HG02970 (cell line): Measurements from ENCODE around the gene PFDN2.

Experiments
- ATAC-seq: cut with Tn5 transposase; IDR thresholded peaks from one replicate; pipeline ENCODE4 v1.9.1; 2021; ENCODE audit warnings: mild to moderate bottlenecking, moderate library complexity, moderate number of reproducible peaks; ENCODE audit not compliant: unreplicated experiment, low FRiP score

Gene PFDN2

DNA sequence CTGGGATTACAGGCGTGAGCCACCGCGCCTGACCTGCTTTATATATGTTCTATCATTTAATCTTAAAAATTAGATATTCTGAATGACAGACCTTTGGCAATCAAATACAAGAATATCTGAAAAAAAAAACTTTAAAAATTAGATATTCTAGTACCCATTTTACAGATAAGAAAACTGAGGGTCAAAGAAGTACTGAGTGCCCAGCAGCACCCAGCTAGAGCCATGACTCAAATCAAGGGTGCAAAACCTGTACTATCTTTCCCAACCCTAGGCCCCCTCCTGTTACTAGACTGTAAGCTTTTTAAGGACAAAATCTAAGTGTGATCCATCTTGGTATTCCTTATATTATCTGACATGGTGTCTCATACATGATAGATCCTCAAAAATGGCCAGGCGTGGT lies 56.4 kb downstream of the PFDN2 start:
- no peak for ATAC-seq

DNA sequence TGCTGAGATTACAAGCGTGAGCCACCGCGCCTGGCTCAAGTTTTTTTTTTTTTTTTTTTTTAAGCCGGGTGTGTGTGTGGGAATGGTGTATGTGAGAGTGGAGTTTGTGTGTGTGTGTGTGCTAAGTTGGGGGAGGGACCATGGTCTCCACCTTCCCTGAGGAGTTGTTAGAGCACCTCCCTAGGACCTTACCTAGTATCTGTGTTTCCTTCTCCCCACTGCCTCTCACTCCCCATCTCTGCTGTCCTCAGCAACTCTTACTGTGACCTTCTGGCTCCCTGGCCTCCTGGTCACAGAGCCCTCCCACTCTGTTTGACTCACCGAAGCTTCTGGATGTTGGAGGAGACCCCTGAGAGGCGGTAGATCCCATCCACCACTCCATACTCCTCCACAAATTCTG lies 58.5 kb downstream of the PFDN2 start:
- ATAC-seq: no peak

DNA sequence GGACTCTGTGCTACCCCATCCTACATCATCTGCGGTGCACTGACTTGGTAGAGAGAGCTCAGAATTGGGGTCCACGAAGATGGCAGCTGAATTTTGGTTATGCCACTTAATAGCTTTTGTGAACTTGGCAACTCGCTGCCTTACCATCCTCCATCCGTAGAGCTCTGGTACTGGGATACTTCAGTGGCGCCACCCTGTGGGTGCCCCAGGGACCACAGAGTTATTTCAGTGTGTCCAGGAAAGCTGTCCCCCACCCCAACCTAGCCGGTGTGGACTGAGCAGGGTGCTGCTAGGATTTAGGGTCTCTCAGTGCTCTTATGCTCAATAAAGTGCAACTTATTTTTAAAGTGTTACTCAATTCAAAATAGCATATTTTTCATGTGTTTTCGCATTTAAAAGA lies 63.0 kb downstream of the PFDN2 start:
- ATAC-seq: no peak

DNA sequence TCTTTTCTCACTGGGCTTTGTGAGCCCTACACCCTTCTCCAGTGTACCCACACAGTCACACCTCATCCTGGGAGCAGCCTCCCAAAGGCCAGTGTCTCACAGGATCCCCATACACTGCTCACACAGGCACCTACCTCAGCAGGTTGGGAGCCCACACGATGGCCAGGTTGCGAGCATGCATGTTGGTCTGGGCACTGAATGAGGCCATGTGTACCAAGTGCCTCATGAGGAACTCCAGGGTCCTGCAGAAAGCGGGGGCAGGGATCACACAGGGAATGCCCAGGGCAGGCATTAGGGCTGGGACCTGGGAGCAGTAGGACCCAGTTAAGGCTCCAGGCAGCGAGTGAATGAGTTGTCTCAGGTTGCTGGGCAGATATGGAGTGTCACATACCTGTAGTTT lies 63.6 kb downstream of the PFDN2 start:
- no peak for ATAC-seq

DNA sequence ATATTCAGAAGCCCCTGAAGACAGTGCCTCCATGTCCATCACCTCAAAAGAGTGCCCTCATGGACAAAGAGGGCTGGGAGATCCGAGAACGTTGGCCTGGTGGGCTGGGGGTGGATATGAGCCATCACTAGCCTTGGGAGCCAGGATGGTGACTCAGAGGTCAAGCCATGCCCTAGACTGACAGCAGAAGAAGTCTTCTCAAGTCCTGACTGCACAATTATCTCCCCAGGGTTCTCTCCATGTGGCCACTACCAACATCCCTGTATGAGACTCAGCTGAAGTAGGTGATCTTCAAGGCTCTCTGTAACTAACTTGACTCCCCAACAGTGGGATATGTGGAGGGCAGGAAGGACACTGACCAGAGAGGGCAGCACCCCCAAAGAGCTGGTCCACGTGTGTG lies 64.9 kb downstream of the PFDN2 start:
- no peak for ATAC-seq

DNA sequence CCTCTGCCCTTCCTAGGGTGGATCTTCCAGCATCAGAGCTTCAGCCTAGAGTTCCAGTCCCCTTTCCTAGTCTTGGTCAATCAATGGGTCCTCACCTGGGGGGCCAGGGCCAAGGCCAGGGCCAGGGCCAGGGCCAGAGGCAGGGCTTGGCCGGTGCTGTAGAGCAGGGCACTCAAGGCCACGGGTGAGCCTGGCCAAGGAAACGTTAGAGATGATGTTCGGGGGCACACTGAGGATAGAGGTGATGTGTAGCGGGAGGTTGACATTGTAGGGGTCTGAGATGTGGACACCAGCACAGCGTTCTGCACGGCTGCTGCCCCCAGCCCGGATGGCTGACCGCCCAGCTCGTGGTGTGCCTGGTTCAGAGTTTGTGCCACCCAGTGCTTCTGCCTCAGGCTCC lies 66.6 kb downstream of the PFDN2 start:
- ATAC-seq: no peak
